GM12865 (cell line): Measurements from ENCODE around the gene FOXL3.

Experiments used
- DNase-seq: peaks from one replicate; pipeline ENCODE4 v3.0.0; 2010; ENCODE audit warnings: low read depth
- H3K4me3 ChIP-seq: 2 replicates; pipeline ENCODE4 v1.5.1; 2011; ENCODE audit warnings: mild to moderate bottlenecking, low read depth, low read length, control low read depth
- CTCF ChIP-seq: IDR thresholded peaks from 2 replicates; pipeline ENCODE4 v1.5.1; 2011; ENCODE audit warnings: low read length, control low read depth, low read depth, inconsistent platforms; ENCODE audit not compliant: insufficient read depth; ENCODE audit errors: missing control alignments

The FOXL3 gene

DNA sequence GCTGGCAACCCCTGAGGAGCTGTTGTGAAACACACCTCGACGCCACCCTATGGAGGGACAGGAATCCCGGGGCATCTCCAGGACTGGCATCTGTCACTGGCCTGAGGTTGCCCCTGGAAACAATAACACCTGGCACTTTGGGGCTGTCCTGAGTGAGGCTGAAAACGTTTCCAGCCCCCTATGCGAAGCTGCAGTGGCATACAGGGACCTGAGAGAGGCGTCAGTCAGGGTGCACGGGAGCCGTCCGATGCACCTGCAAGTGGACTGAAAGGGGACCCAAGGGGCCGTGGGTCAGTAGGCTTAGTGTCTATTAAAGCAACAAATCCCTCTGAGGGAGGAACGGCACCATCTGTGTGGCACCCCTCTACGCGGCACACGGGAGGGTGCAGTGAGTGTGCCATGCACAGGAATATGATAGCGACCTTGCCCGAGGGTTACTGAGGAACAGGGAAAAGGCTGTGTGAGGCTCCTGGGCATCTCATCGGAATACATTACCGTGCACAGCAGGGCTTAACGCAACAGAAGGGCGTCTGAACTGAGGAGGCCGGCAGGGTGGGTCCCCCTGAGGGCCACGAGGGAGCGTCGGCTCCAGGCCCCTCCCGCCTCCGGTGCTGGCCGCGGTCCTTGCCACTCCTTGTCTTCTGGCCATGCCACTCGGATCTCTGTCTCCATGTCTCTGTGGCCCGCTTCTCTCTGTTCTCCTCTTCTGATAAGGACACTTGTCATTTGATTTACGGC, 50.4 kb downstream of the FOXL3 start:
- no peak for DNase-seq
- no peak for TF ChIP-seq CTCF
- H3K4me3 ChIP-seq, result no peak overlapping the region
